ENCODE results near the gene PRPF38B. TPM values are rescaled to one million over a fixed set of nuclear protein-coding genes. Genes with fewer than 3 reads are reported as not detected.
A peak's percentile ranks its signal among the peaks of the same experiment; 100 is the strongest.
"Not testable (repeated sequence)": the region's sequence is repeated elsewhere in the genome, so short reads cannot be mapped to it uniquely, and the experiment has no call there.

The PRPF38B gene
- total RNA-seq, 1 donor = 14.1 TPM

- no peak for TF ChIP-seq CTCF (IDR thresholded peaks at IDR 0.05; ENCODE audit: extremely low read depth, low read depth, low read length)
- no peaks in the 10 kb centered on the region for H3K9me3 ChIP-seq (ENCODE audit: low read depth, low read length)
- no peaks in the 10 kb centered on the region for H3K27me3 ChIP-seq (ENCODE audit: insufficient read depth, low read length)
- H3K4me1 ChIP-seq (ENCODE audit: insufficient read depth, low read length) = peaks cover 3% of the 10 kb centered on the region
- no peaks in the 10 kb centered on the region for H3K79me2 ChIP-seq (ENCODE audit: insufficient read depth, low read length)
- no peak overlapping the region for H2AFZ ChIP-seq (ENCODE audit: low read length)
- peak; percentile 84 for DNase-seq (ENCODE audit: insufficient read length, low spot score, missing footprints)
- H4K20me1 ChIP-seq (ENCODE audit: insufficient read depth, low read length) = no peaks in the 10 kb centered on the region
- no peak overlapping the region for H3K27ac ChIP-seq (ENCODE audit: low read depth, low read length)
- H3K4me2 ChIP-seq (ENCODE audit: insufficient read depth, low read length) = no peak overlapping the region
- H3K4me3 ChIP-seq (ENCODE audit: insufficient read depth, low read length) = no peak overlapping the region
- H3K36me3 ChIP-seq (ENCODE audit: insufficient read depth, low read length) = no peaks in the 10 kb centered on the region
Observed at GRCh38 chr1:108665067-108665466, 27.0 kb upstream of the PRPF38B start.

GRCh38 chr1:108665771-108666170, 26.3 kb upstream of the PRPF38B start:
- no peaks in the 10 kb centered on the region for H3K79me2 ChIP-seq (ENCODE audit: insufficient read depth, low read length)
- H3K4me1 ChIP-seq (ENCODE audit: insufficient read depth, low read length) = peaks cover 3% of the 10 kb centered on the region

GRCh38 chr1:108667422-108667821, 24.7 kb upstream of the PRPF38B start:
- H3K4me3 ChIP-seq (ENCODE audit: insufficient read depth, low read length); H3K79me2 ChIP-seq (ENCODE audit: insufficient read depth, low read length); H3K9me3 ChIP-seq (ENCODE audit: low read depth, low read length); H2AFZ ChIP-seq (ENCODE audit: low read length); H3K36me3 ChIP-seq (ENCODE audit: insufficient read depth, low read length); H3K27me3 ChIP-seq (ENCODE audit: insufficient read depth, low read length); H3K4me2 ChIP-seq (ENCODE audit: insufficient read depth, low read length); H3K27ac ChIP-seq (ENCODE audit: low read depth, low read length); H3K4me1 ChIP-seq (ENCODE audit: insufficient read depth, low read length); DNase-seq (ENCODE audit: insufficient read length, low spot score, missing footprints); H4K20me1 ChIP-seq (ENCODE audit: insufficient read depth, low read length): not testable (repeated sequence)

More at GRCh38 chr1:108665771-108666170, 26.3 kb upstream of the PRPF38B start:
- Histone ChIP-seq H3K9me3 (ENCODE audit: low read depth, low read length) (no peaks in the 10 kb centered on the region), H4K20me1 (ENCODE audit: insufficient read depth, low read length) (no peaks in the 10 kb centered on the region), H3K4me3 (ENCODE audit: insufficient read depth, low read length) (no peak overlapping the region), H3K36me3 (ENCODE audit: insufficient read depth, low read length) (no peaks in the 10 kb centered on the region), H3K4me2 (ENCODE audit: insufficient read depth, low read length) (no peak overlapping the region), H2AFZ (ENCODE audit: low read length) (no peak overlapping the region), H3K27me3 (ENCODE audit: insufficient read depth, low read length) (no peaks in the 10 kb centered on the region), H3K27ac (ENCODE audit: low read depth, low read length) (no peak overlapping the region)
- DNase-seq (ENCODE audit: insufficient read length, low spot score, missing footprints) = no peak
- no peak for TF ChIP-seq CTCF (IDR thresholded peaks at IDR 0.05; ENCODE audit: extremely low read depth, low read depth, low read length)

GRCh38 chr1:108668777-108669176, 23.3 kb upstream of the PRPF38B start:
- peaks cover 4% of the 10 kb centered on the region for H3K27me3 ChIP-seq (ENCODE audit: insufficient read depth, low read length)
- no peak for DNase-seq (ENCODE audit: insufficient read length, low spot score, missing footprints)
- H3K27ac ChIP-seq (ENCODE audit: low read depth, low read length) = no peak overlapping the region
- H4K20me1 ChIP-seq (ENCODE audit: insufficient read depth, low read length) = no peaks in the 10 kb centered on the region
- H3K9me3 ChIP-seq (ENCODE audit: low read depth, low read length) = no peaks in the 10 kb centered on the region
- no peak for TF ChIP-seq CTCF (IDR thresholded peaks at IDR 0.05; ENCODE audit: extremely low read depth, low read depth, low read length)
- no peaks in the 10 kb centered on the region for H3K4me1 ChIP-seq (ENCODE audit: insufficient read depth, low read length)
- no peaks in the 10 kb centered on the region for H3K79me2 ChIP-seq (ENCODE audit: insufficient read depth, low read length)
- no peak overlapping the region for H3K4me3 ChIP-seq (ENCODE audit: insufficient read depth, low read length)
- no peaks in the 10 kb centered on the region for H3K36me3 ChIP-seq (ENCODE audit: insufficient read depth, low read length)
- H3K4me2 ChIP-seq (ENCODE audit: insufficient read depth, low read length) = no peak overlapping the region
- H2AFZ ChIP-seq (ENCODE audit: low read length) = no peak overlapping the region
